HPDE6-E6E7 (cell line): ENCODE data around the gene CORIN.
A peak's percentile ranks its signal among the peaks of the same experiment; 100 is the strongest.
"Not testable (repeated sequence)": the region's sequence is repeated elsewhere in the genome, so short reads cannot be mapped to it uniquely, and the experiment has no call there.

Experiments
- DNase-seq: peaks from one replicate; pipeline ENCODE4 v3.0.0; 2011; ENCODE audit warnings: missing footprints; ENCODE audit errors: extremely low spot score

CORIN gene

GRCh38 chr4:47566969-47567368, 270.9 kb downstream of the CORIN start:
- DNase-seq: no peak

- DNase-seq: no peak
Measured at GRCh38 chr4:47566566-47566965, 271.3 kb downstream of the CORIN start.

- no peak for DNase-seq
Measured at GRCh38 chr4:47562297-47562696, 275.6 kb downstream of the CORIN start.

GRCh38 chr4:47561331-47561730, 276.5 kb downstream of the CORIN start:
- DNase-seq: no peak

DNA sequence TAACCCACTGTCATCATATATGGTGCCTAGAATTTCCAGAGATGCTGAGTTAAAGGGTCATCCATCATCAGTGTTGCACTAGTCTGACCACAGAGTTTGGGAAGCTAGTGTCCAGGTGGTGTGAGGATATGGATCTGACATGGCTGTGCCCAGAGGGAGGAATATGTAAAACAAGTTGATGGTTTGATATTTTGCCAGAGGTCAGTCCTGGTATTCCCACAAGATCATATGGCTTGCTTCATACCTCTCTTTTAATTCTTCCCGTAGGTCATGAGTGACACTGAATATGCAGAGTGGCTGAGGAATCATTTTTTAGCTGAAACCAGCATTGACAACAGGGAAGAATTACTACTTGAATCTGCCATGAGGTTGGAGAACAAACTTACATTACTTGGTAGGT, 277.2 kb downstream of the CORIN start:
- no peak for DNase-seq

GRCh38 chr4:47557255-47557654, 280.6 kb downstream of the CORIN start:
- no peak for DNase-seq

GRCh38 chr4:47555920-47556319, 281.9 kb downstream of the CORIN start:
- not testable (repeated sequence) for DNase-seq

- no peak for DNase-seq
Measured at GRCh38 chr4:47553329-47554125, 284.3 kb downstream of the CORIN start.

GRCh38 chr4:47551682-47552081, 286.2 kb downstream of the CORIN start:
- DNase-seq: peak; percentile 13

GRCh38 chr4:47550899-47551548, 286.8 kb downstream of the CORIN start:
- no peak for DNase-seq

- DNase-seq: not testable (repeated sequence)
Measured at GRCh38 chr4:47550357-47550756, 287.5 kb downstream of the CORIN start.
